Esophagus (tissue), 2 donors: ENCODE measurements around the gene TMEM17. TPM values are rescaled to one million over a fixed set of nuclear protein-coding genes. Genes with fewer than 3 reads are reported as not detected.
A peak's percentile ranks its signal among the peaks of the same experiment; 100 is the strongest.

Source experiments
- H3K27ac ChIP-seq, 2 donors: one replicate each; pipeline ENCODE4 v1.5.1; 2013; ENCODE audit warnings: low read depth in 2 of 2, mild to moderate bottlenecking in 2 of 2, inconsistent platforms in 1 of 2, low read length in 1 of 2, moderate library complexity in 1 of 2
- H3K27me3 ChIP-seq, 2 donors: one replicate each; pipeline ENCODE4 v1.6.1; 2013; ENCODE audit warnings: low read length in 2 of 2, control low read depth in 1 of 2, mild to moderate bottlenecking in 1 of 2; ENCODE audit not compliant: insufficient read depth in 2 of 2, control insufficient read depth in 1 of 2
- H3K36me3 ChIP-seq, 2 donors: one replicate each; pipeline ENCODE4 v1.6.1; 2013; ENCODE audit warnings: low read length in 1 of 2; ENCODE audit not compliant: control insufficient read depth in 2 of 2, insufficient read depth in 2 of 2
- H3K4me1 ChIP-seq, 2 donors: one replicate each; pipeline ENCODE4 v1.6.1; 2013; ENCODE audit warnings: low read length in 1 of 2; ENCODE audit not compliant: control insufficient read depth in 2 of 2, insufficient read depth in 2 of 2
- H3K4me3 ChIP-seq, 2 donors: one replicate each; pipeline ENCODE4 v1.5.1; 2013; ENCODE audit warnings: low read length in 2 of 2, mild to moderate bottlenecking in 2 of 2, low read depth in 1 of 2, moderate library complexity in 1 of 2
- H3K9me3 ChIP-seq, 2 donors: one replicate each; pipeline ENCODE4 v1.6.1; 2013; ENCODE audit warnings: mild to moderate bottlenecking in 2 of 2, low read depth in 1 of 2, low read length in 1 of 2, moderate library complexity in 1 of 2; ENCODE audit not compliant: control insufficient read depth in 2 of 2, insufficient read depth in 1 of 2
- WGBS, 2 donors: extraction: QIAGEN DNeasy Blood & Tissue Kit; methylation state at CpG; one replicate each; pipeline ENCODE4 v1.1.7; 2013; 5-methylcytosine and 5-hydroxymethylcytosine counted together
- polyA plus RNA-seq, 2 donors: library from polyadenylated mRNA; stranded (reverse); fragments of 200-250 nt; gene quantifications; one replicate each; pipeline ENCODE4 v1.2.3, GENCODE V29; 2013
- donor health status: healthy with polysubstance abuse.
- donor health status: Bipolar disorder and iron deficiency.

TMEM17 gene, protein sequence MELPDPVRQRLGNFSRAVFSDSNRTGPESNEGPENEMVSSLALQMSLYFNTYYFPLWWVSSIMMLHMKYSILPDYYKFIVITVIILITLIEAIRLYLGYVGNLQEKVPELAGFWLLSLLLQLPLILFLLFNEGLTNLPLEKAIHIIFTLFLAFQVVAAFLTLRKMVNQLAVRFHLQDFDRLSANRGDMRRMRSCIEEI
- 1 to 10 TPM; 1.1 to 1.5 TPM for polyA plus RNA-seq

GRCh38 chr2:62505750-62506420 is at the start of gene TMEM17:
Gene TMEM17, minus strand, starts transcription at chr2:62506195. Its CDS starts 66 bp downstream, at chr2:62506129.
- no peaks in the 10 kb centered on the region for H3K27me3 ChIP-seq
- H3K4me3 ChIP-seq: peak within 1 kb of the TSS; percentile 63 to 75
- H3K9me3 ChIP-seq: no peaks in the 10 kb centered on the region
- H3K4me1 ChIP-seq: no peaks in the 10 kb centered on the region
- peak within 1 kb of the TSS; percentile 88 to 89 for H3K27ac ChIP-seq
- WGBS, 2 donors: 1% methylated on average over 68 of the region's 68 CpGs
- no peaks in the 10 kb centered on the region for H3K36me3 ChIP-seq

GRCh38 chr2:62554440-62554839 is 48.4 kb upstream of the TMEM17 start:
- H3K27me3 ChIP-seq: no peaks in the 10 kb centered on the region
- H3K4me3 ChIP-seq: no peak overlapping the region
- H3K27ac ChIP-seq: no peak overlapping the region
- no peaks in the 10 kb centered on the region for H3K4me1 ChIP-seq
- H3K36me3 ChIP-seq: no peaks in the 10 kb centered on the region
- no peaks in the 10 kb centered on the region for H3K9me3 ChIP-seq

DNA sequence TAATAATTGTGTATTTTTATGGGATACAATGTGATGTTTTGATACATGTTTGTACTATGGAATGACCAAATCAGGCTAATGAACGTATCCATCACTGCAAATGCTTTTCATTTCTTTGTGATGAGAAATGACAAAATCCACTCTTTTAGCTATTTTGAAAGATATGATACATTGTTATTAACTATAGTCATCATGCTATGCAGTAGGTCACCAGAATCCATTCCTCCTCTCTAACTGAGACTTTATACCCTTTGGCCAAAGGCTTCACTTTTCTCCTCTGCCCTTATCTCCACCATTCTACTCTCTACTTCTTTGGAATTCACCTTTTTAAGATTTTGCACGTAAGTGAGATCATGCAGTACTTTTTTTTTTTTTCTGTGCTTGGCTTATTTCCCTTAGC is 44.5 kb upstream of the TMEM17 start:
- H3K36me3 ChIP-seq: no peaks in the 10 kb centered on the region
- H3K4me1 ChIP-seq: no peaks in the 10 kb centered on the region
- WGBS, 2 donors: 92 to 93% methylated on average over 2 of the region's 2 CpGs
- H3K27me3 ChIP-seq: no peaks in the 10 kb centered on the region
- H3K4me3 ChIP-seq: no peak overlapping the region
- H3K9me3 ChIP-seq: no peaks in the 10 kb centered on the region
- no peak overlapping the region for H3K27ac ChIP-seq

DNA sequence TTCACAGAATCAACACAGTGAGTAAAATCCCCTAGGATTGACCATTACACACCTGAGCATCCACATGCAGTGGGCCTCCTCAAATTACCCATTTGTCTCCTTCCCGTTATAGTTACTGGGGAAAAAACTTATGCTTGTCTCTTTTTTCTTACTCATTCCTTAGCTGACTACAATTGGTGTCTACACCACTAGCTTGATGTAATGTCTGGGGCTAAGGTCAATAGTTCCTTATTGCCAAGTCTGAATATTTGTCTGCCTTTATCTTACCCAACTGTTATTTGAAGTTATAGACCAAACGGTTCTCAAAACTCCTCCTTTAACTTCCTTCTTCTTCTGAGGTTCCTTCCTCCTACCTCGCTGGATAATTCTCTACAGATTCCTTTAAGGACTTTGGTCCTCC is 41.9 kb upstream of the TMEM17 start:
- WGBS, 2 donors: 63 to 78% methylated on average over 3 of the region's 3 CpGs
- H3K27me3 ChIP-seq: no peaks in the 10 kb centered on the region
- H3K9me3 ChIP-seq: no peaks in the 10 kb centered on the region

DNA sequence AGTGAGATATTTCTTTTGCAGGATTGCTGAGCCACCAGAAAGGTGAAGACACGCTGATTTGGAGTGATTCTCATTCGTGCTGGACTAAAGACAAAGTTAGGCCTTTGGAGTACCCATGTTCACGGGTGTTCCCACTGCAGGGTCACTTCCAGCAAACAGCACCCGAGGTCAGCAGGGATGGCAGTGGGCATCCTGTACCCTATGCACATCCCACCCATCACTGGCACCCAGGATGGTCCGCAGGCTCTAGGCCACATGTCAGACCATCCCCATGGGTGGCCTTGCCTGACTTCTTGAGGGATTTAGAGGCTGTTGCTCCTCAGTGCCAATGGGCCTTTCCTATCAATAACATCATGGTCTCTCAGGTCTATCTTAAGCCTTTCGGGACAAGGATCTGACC is 39.3 kb upstream of the TMEM17 start:
- no peak overlapping the region for H3K27ac ChIP-seq
- H3K9me3 ChIP-seq: no peaks in the 10 kb centered on the region
- H3K4me3 ChIP-seq: no peak overlapping the region
- H3K4me1 ChIP-seq: no peaks in the 10 kb centered on the region
- no peaks in the 10 kb centered on the region for H3K27me3 ChIP-seq
- H3K36me3 ChIP-seq: no peaks in the 10 kb centered on the region
- 92 to 95% methylated on average over 6 of the region's 6 CpGs for WGBS, 2 donors

More for the DNA sequence above, 41.9 kb upstream of the TMEM17 start:
- H3K27ac ChIP-seq: no peak overlapping the region
- H3K4me3 ChIP-seq: no peak overlapping the region
- H3K36me3 ChIP-seq: no peaks in the 10 kb centered on the region
- no peaks in the 10 kb centered on the region for H3K4me1 ChIP-seq

- no peak overlapping the region for H3K4me3 ChIP-seq
- H3K27me3 ChIP-seq: no peaks in the 10 kb centered on the region
- WGBS, 2 donors: 75 to 82% methylated on average over 5 of the region's 5 CpGs
- no peaks in the 10 kb centered on the region for H3K36me3 ChIP-seq
- no peaks in the 10 kb centered on the region for H3K4me1 ChIP-seq
- peaks cover 0 to 3% of the 10 kb centered on the region in 2 donors for H3K9me3 ChIP-seq
- H3K27ac ChIP-seq: no peak overlapping the region
Observed at GRCh38 chr2:62540408-62541168, 34.6 kb upstream of the TMEM17 start.

DNA sequence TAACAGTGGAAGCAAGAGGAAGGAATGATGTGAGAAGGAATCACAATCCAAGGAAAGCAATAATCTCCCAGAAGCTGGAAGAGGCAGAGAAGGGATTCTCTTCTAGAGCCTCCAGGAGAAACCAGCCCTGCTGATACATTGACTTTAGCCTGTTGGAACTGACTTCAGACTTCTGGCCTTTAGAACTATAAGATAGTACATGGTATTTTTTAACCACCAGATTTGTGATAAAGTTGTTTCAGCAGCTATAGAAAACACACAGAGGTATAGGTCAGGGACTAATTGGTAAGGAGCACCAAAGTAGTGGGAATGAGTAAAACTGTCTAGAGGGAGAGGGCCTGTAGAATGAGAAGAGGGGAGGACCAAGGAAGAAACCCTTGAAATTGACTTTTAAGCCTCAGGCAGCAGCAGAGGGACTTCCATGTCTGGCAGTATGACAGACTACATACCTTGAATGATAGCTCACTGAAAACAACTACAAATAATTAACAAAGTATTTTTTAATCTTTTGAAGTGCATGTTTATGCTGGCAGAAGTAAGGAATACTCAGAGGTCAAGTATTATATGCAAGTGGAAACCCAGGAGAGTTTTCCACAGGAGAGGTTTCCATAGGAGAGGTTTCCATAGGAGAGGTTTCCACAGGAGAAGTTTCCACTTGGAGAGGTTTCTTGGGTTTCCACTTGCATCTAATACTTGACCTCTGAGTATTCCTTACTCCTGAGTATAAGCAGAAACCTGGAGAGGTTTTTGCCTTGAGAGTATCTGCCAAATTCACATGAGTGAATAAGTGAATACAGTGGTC is 33.8 kb upstream of the TMEM17 start:
- H3K27me3 ChIP-seq: no peaks in the 10 kb centered on the region
- H3K27ac ChIP-seq: no peak overlapping the region
- no peaks in the 10 kb centered on the region for H3K36me3 ChIP-seq
- H3K9me3 ChIP-seq: peaks cover 0 to 3% of the 10 kb centered on the region in 2 donors
- H3K4me3 ChIP-seq: no peak overlapping the region
- H3K4me1 ChIP-seq: no peaks in the 10 kb centered on the region

- Histone ChIP-seq H3K27ac (no peak overlapping the region), H3K36me3 (no peaks in the 10 kb centered on the region), H3K9me3 (peaks cover 0 to 3% of the 10 kb centered on the region in 2 donors), H3K27me3 (no peaks in the 10 kb centered on the region), H3K4me1 (no peaks in the 10 kb centered on the region), H3K4me3 (no peak overlapping the region)
- 71 to 92% methylated on average over 1 of the region's 1 CpG for WGBS, 2 donors
Observed at GRCh38 chr2:62538756-62539155, 32.8 kb upstream of the TMEM17 start.

GRCh38 chr2:62537814-62538213 is 31.8 kb upstream of the TMEM17 start:
- Histone ChIP-seq H3K27ac (no peak overlapping the region), H3K9me3 (peaks cover 0 to 3% of the 10 kb centered on the region in 2 donors), H3K27me3 (no peaks in the 10 kb centered on the region), H3K4me1 (no peaks in the 10 kb centered on the region), H3K36me3 (no peaks in the 10 kb centered on the region), H3K4me3 (no peak overlapping the region)
- WGBS, 2 donors: 92 to 97% methylated on average over 8 of the region's 8 CpGs
